ENCODE results near the gene GPC1. TPM values are rescaled to one million over a fixed set of nuclear protein-coding genes. Genes with fewer than 3 reads are reported as not detected.

GPC1 gene
- total RNA-seq, 4 donors from 2014 or later, result 4.4 to 18.2 (median 7.1) TPM

- Histone ChIP-seq H3K4me3 (peak overlapping the region in 1 of 4 donors; percentile 82), H3K4me1 (peaks cover 3 to 30% (median 8%) of the 10 kb centered on the region in 4 donors), H3K9me3 (no peaks in the 10 kb centered on the region), H3K27me3 (peaks cover 0 to 7% of the 10 kb centered on the region in 2 donors), H3K27ac (no peak overlapping the region), H3K36me3 (no peaks in the 10 kb centered on the region)
- DNase-seq, result peak in 1 of 3 donors; percentile 42
- TF ChIP-seq, protein P1, sequence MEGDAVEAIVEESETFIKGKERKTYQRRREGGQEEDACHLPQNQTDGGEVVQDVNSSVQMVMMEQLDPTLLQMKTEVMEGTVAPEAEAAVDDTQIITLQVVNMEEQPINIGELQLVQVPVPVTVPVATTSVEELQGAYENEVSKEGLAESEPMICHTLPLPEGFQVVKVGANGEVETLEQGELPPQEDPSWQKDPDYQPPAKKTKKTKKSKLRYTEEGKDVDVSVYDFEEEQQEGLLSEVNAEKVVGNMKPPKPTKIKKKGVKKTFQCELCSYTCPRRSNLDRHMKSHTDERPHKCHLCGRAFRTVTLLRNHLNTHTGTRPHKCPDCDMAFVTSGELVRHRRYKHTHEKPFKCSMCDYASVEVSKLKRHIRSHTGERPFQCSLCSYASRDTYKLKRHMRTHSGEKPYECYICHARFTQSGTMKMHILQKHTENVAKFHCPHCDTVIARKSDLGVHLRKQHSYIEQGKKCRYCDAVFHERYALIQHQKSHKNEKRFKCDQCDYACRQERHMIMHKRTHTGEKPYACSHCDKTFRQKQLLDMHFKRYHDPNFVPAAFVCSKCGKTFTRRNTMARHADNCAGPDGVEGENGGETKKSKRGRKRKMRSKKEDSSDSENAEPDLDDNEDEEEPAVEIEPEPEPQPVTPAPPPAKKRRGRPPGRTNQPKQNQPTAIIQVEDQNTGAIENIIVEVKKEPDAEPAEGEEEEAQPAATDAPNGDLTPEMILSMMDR (IDR thresholded peaks at IDR 0.05), result no peak
- TF ChIP-seq POLR2A (IDR thresholded peaks at IDR 0.05), result no peak
These were observed 2.0 kb downstream of the GPC1 start for GRCh38 chr2:240437551-240437860.

- Histone ChIP-seq H3K4me1 (peaks cover 3 to 30% (median 8%) of the 10 kb centered on the region in 4 donors), H3K27me3 (peaks cover 0 to 7% of the 10 kb centered on the region in 2 donors), H3K36me3 (no peaks in the 10 kb centered on the region), H3K4me3 (no peak overlapping the region), H3K27ac (no peak overlapping the region), H3K9me3 (no peaks in the 10 kb centered on the region)
- DNase-seq, result peak; percentile 51 to 77 (median 72)
- TF ChIP-seq POLR2A (IDR thresholded peaks at IDR 0.05), result no peak
- TF ChIP-seq, protein P1 (IDR thresholded peaks at IDR 0.05), result peak; percentile 67 to 88 (median 74)
These were observed 2.7 kb downstream of the GPC1 start for GRCh38 chr2:240437861-240438809.

DNA sequence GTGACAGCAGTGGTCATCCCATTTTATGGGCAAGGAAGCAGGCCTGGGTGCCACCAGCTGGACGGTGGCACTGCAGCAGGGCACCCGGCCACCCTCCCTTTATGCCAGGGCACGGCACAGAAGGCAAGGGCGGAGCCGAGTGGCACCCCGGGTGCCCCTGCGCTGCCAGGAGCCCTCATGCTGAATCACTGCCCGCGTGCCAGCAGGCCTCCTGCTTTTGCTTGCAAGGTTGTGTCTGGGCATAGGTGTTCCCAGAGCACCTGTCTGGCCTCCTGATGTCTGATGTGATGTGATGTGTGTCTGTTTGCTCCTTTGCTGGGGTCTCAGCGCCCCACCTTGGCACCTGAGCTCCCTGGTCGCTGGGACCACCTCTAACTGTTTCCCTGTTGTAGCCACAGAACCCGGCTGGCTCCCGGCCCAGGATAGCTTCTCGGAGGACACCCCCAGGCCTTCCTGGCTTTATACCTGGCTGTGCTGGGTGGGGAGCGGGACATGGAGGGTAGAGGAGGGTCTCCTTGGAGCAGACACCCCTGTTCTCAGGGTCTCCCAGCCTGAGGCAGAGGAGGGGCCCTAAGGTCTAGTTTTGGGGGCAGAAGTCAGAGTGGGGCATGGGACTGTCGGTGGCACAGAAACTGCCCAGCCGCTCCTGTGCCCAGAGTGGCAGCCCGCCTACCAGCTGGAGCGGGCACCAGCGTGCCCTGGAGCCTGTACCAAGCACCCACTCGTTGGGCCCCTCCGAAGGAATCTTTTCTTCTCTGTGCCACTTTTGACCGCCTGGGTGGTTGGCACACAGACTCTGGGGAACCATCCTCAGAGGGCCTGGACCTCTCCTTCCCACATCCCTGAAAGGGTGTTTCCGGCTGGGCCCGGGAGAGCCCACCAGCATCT is 3.6 kb downstream of the GPC1 start:
- H3K36me3 ChIP-seq, result no peaks in the 10 kb centered on the region
- peak in 1 of 3 donors; percentile 34 for DNase-seq
- H3K9me3 ChIP-seq, result no peaks in the 10 kb centered on the region
- TF ChIP-seq, protein P1 (IDR thresholded peaks at IDR 0.05), result no peak
- no peak for TF ChIP-seq POLR2A (IDR thresholded peaks at IDR 0.05)
- H3K4me1 ChIP-seq, result peaks cover 3 to 30% (median 8%) of the 10 kb centered on the region in 4 donors
- peaks cover 0 to 7% of the 10 kb centered on the region in 2 donors for H3K27me3 ChIP-seq
- no peak overlapping the region for H3K27ac ChIP-seq
- H3K4me3 ChIP-seq, result no peak overlapping the region

- H3K27me3 ChIP-seq, result peaks cover 0 to 7% of the 10 kb centered on the region in 2 donors
- no peak for TF ChIP-seq POLR2A (IDR thresholded peaks at IDR 0.05)
- TF ChIP-seq, protein P1 (IDR thresholded peaks at IDR 0.05), result no peak
- H3K36me3 ChIP-seq, result no peaks in the 10 kb centered on the region
- no peak for DNase-seq
- H3K9me3 ChIP-seq, result no peaks in the 10 kb centered on the region
- no peak overlapping the region for H3K4me3 ChIP-seq
- H3K4me1 ChIP-seq, result peaks cover 3 to 25% (median 6%) of the 10 kb centered on the region in 4 donors
- no peak overlapping the region for H3K27ac ChIP-seq
These were observed 4.3 kb downstream of the GPC1 start for GRCh38 chr2:240439698-240440151.

GRCh38 chr2:240440251-240440650 is 4.8 kb downstream of the GPC1 start:
- TF ChIP-seq POLR2A (IDR thresholded peaks at IDR 0.05), result no peak
- TF ChIP-seq, protein P1 (IDR thresholded peaks at IDR 0.05), result no peak
- DNase-seq, result no peak
- H3K9me3 ChIP-seq, result no peaks in the 10 kb centered on the region
- peaks cover 3 to 23% (median 6%) of the 10 kb centered on the region in 4 donors for H3K4me1 ChIP-seq
- H3K4me3 ChIP-seq, result no peak overlapping the region
- H3K36me3 ChIP-seq, result no peaks in the 10 kb centered on the region
- no peak overlapping the region for H3K27ac ChIP-seq
- H3K27me3 ChIP-seq, result peaks cover 0 to 7% of the 10 kb centered on the region in 2 donors

Measured in Peyer's patch (tissue), 4 donors.